HG02870 (cell line): Measurements from ENCODE around the gene CRELD1.

Experiments used
- ATAC-seq: cut with Tn5 transposase; IDR thresholded peaks from one replicate; pipeline ENCODE4 v1.9.1; 2021; ENCODE audit warnings: mild to moderate bottlenecking, moderate library complexity; ENCODE audit not compliant: unreplicated experiment

The CRELD1 gene

DNA sequence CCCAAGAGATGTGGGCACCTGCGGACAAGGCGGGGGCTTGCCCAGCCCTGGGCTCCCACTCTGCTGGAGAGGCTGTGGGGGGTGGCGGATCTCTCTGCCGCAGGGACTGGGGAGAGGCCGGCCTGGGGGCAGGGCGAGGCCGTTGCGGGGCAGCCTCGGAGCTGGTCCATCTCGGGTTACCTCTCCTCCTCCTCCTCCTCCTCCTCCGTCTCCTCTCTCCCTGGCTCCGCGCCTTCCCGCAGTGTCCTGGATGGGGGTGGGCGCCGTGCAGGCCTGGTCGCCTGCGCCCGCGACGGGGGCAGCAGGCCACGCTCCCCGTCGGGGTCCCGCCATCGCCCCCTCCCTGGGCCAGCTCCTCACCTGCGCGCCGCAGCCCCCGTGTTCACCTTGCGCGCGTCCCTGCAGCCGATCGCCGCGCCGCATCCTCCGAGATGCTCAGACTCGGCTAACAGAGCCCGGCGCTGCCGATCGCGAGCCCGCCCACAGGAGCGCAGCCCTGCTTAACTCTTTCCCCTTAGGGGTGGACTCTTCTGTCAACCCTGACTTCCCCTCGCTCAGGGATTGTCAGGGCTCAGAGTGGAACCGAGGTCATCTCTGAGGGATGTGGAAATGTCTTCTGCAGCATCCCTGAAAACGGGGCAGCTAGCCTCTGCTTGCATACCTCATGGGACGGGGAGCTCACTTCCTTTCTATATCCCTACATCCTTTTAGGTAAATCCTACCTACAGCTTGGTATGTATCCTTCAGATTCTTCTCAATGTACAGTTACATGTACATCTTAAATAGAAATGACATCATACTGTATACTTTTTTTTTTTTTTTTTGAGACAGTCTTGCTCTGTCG, 18.6 kb downstream of the CRELD1 start, which contains the start of gene PRRT3:
TSS of gene PRRT3 (minus strand) at position 447 of the 844 bp plus-strand sequence. CDS start 2,293 bp downstream, outside the sequence.
- peak; percentile 62 for ATAC-seq

GRCh38 chr3:9955067-9955502, 21.5 kb downstream of the CRELD1 start:
- ATAC-seq = no peak

- no peak for ATAC-seq
Measured at GRCh38 chr3:9955611-9956352, 22.1 kb downstream of the CRELD1 start.

DNA sequence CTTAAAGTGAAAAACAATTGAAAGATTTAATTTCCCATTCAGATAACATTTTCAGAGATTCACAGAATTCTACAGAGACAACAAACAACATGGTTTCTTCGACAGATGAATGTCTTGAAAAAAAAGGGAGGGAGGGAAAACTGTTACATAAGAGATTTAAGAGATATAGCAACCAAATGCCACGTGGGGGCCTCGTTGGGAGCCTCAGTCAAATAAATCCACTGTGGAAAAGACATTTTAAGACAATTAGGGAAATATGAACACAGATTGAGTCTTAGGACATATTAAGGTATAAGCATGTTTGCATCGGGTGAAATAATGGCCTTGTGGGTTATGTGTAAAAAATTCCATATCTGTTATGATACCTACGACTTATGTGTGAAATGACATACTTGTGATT, 23.6 kb downstream of the CRELD1 start:
- ATAC-seq = no peak

DNA sequence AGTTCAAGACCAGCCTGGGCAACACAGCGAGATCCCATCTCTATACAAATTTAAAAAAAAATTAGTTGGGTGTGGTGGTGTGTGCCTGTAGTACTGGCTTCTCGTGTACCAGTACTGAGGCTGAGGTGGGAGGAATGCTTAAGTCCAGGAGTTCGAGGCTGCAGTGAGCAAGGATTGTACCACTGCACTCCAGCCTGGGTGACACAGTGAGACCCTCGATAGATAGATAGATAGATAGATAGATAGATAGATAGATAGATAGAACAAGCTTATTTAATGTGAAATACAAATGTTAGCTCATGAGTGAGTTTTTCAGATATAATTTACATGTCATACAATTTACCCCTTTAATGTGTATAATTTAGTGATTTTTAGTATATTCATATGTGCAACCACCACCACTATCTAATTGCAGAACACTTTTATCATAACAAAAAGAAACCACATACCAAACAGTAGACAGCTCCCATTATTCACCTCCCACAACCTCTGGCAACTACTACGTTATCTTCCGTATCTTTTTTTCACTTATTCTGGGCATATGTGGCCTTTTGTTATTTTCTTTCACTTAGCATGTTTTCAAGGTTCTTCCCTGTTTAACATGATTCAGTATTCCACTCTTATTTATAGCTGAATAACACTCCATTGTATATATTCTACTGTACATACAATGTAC, 31.7 kb downstream of the CRELD1 start:
- no peak for ATAC-seq

GRCh38 chr3:9966841-9967240, 33.2 kb downstream of the CRELD1 start:
- no peak for ATAC-seq

GRCh38 chr3:9969632-9970019, 36.0 kb downstream of the CRELD1 start:
- no peak for ATAC-seq

- no peak for ATAC-seq
Measured at GRCh38 chr3:9970020-9970652, 36.5 kb downstream of the CRELD1 start.

DNA sequence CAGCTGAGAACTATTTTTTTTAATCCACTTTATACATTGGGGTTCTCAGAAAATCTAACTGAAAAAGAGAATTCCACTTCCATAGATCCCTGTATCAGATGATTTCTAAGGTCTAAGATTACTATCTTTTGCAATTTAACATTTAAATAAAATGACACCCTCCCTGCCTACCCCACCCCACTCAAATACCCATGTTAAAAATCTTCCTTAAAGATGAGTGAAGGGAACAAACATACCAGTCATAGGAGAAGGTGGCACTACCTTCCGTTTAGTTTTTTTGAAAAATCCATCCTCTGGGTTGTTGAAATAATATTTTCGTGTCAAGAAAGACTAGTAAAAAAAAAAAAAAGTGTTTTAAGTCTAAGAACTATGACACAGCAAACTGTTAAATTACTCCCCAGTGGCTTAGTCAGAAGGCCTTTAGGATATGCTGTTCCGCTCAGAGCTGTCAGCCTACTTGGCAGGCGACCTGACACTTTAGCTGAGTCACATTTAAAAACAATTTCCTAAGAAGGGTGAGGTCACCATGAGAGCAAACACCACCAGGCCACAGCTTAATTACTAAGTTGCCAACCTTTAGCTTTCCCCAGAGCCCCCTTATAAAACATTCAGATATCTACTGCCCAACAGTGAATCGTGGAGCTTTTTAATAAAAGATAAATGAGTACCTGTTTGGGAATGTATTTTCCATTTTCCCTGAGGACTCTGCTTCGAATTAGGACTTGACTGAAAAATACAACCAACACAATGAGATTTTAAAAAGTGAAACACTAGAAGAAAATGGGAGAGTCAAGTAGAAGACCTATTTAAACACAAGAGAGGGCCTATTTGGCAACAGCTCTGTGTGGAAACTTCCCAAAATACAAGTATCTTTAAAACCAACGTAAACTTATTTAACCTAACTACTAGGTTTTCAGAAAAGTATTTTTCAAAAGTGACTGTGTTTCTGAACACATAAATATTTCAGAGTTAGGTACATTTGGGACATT, 43.4 kb downstream of the CRELD1 start:
- no peak for ATAC-seq

GRCh38 chr3:9978710-9979305, 45.2 kb downstream of the CRELD1 start:
- no peak for ATAC-seq

- no peak for ATAC-seq
Measured at GRCh38 chr3:9980251-9980650, 46.6 kb downstream of the CRELD1 start.

DNA sequence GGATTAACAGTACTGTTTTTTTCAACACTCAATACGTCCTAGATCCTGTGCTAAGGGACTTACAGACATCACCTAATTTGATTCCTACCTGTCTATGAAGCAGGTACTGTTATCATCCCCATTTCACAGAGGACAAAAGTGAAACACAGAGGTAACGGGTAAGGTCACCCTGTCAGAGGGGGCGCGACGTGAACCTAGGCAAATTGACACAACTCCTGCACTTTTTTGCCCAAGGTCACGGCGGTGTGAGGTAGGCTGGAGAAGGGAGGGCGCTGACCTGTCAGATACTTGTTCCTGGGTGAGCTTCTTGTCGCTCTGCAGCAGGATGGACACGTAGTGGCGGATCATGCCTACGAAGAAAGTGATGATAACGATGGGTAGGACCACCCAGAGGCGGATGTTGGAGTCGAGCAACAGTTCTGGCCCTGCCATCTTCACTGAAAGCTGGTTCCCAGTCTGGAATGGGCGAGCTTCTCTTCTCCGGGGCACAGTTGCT, 52.6 kb downstream of the CRELD1 start:
- peak; percentile 15 for ATAC-seq

- no peak for ATAC-seq
Measured at GRCh38 chr3:9994086-9994844, 60.6 kb downstream of the CRELD1 start.
